Measurements from ENCODE around the gene TNXB. TPM values are rescaled to one million over a fixed set of nuclear protein-coding genes. Genes with fewer than 3 reads are reported as not detected.

TNXB gene
- total RNA-seq, 1 experiment from 2014 or later: 10.6 TPM

- DNase-seq: peak; percentile 88
- peak; percentile 80 for TF ChIP-seq CTCF (IDR thresholded peaks at IDR 0.05; ENCODE audit: unreplicated experiment)
- CTCF ChIA-PET: interaction anchor here (0.7 to 1.3 kb wide), 8 partner anchors 25 to 67 kb away, joined by 3 to 12 read pairs (median 4); partner anchors contain the start of genes ATF6B, FKBPL and PBX2
- peak overlapping the region; percentile 52 for H3K27ac Mint-ChIP-seq (ENCODE audit: unreplicated experiment)
- peak overlapping the region; percentile 94 for H3K4me3 Mint-ChIP-seq (ENCODE audit: low read depth, unreplicated experiment)
- peaks cover 22% of the 10 kb centered on the region for H3K4me1 Mint-ChIP-seq (ENCODE audit: low read depth, unreplicated experiment)
- peaks cover 29% of the 10 kb centered on the region for H3K36me3 Mint-ChIP-seq (ENCODE audit: insufficient read depth, unreplicated experiment)
- no peaks in the 10 kb centered on the region for H3K9me3 Mint-ChIP-seq (ENCODE audit: low read depth, unreplicated experiment)
- no TSS peak for BruUV-seq (replicated peaks)
- no peaks in the 10 kb centered on the region for H3K27me3 Mint-ChIP-seq (ENCODE audit: unreplicated experiment)
- intact Hi-C loops (cut with micrococcal nuclease; ENCODE audit: unreplicated experiment): loop anchor here (1.0 kb wide), 1 partner anchor 35 kb away; no protein-coding TSS in a partner anchor
These were observed 45.5 kb upstream of the TNXB start for GRCh38 chr6:32154514-32155161.

- peaks cover 22% of the 10 kb centered on the region for H3K4me1 Mint-ChIP-seq (ENCODE audit: low read depth, unreplicated experiment)
- H3K36me3 Mint-ChIP-seq (ENCODE audit: insufficient read depth, unreplicated experiment): peaks cover 29% of the 10 kb centered on the region
- peak within 1 kb of the TSS; percentile 52 for H3K27ac Mint-ChIP-seq (ENCODE audit: unreplicated experiment)
- TSS peak; percentile 54 for BruUV-seq (replicated peaks)
- H3K4me3 Mint-ChIP-seq (ENCODE audit: low read depth, unreplicated experiment): peak within 1 kb of the TSS; percentile 94
- no peaks in the 10 kb centered on the region for H3K9me3 Mint-ChIP-seq (ENCODE audit: low read depth, unreplicated experiment)
- intact Hi-C loops (cut with micrococcal nuclease; ENCODE audit: unreplicated experiment): loop anchor here (1.0 kb wide), 1 partner anchor 35 kb away; no protein-coding TSS in a partner anchor
- CTCF ChIA-PET: interaction anchor here (0.6 to 1.3 kb wide), 8 partner anchors 24 to 307 kb away, joined by 3 to 12 read pairs (median 4); partner anchors contain the start of genes ATF6B, FKBPL and PBX2
- TF ChIP-seq CTCF (IDR thresholded peaks at IDR 0.05; ENCODE audit: unreplicated experiment): no peak
- peak; percentile 87 for DNase-seq
- H3K27me3 Mint-ChIP-seq (ENCODE audit: unreplicated experiment): no peaks in the 10 kb centered on the region
These were observed 44.7 kb upstream of the TNXB start, which contains the start of gene PPT2 for GRCh38 chr6:32153564-32154513. Gene PPT2 (plus strand): TSS chr6:32154141. CDS start chr6:32154595, 454 bp downstream.

GRCh38 chr6:32152769-32153563 lies 43.8 kb upstream of the TNXB start:
- H3K4me1 Mint-ChIP-seq (ENCODE audit: low read depth, unreplicated experiment): peaks cover 22% of the 10 kb centered on the region
- CTCF ChIA-PET: interaction anchor here (0.6 kb wide), 1 partner anchor 306 kb away, joined by 4 read pairs; no protein-coding TSS in a partner anchor
- H3K27ac Mint-ChIP-seq (ENCODE audit: unreplicated experiment): peak overlapping the region; percentile 24
- H3K27me3 Mint-ChIP-seq (ENCODE audit: unreplicated experiment): no peaks in the 10 kb centered on the region
- peaks cover 23% of the 10 kb centered on the region for H3K36me3 Mint-ChIP-seq (ENCODE audit: insufficient read depth, unreplicated experiment)
- intact Hi-C loops (cut with micrococcal nuclease; ENCODE audit: unreplicated experiment): no loop called here
- no peak for TF ChIP-seq CTCF (IDR thresholded peaks at IDR 0.05; ENCODE audit: unreplicated experiment)
- no TSS peak for BruUV-seq (replicated peaks)
- H3K9me3 Mint-ChIP-seq (ENCODE audit: low read depth, unreplicated experiment): peaks cover 2% of the 10 kb centered on the region
- DNase-seq: no peak
- peak overlapping the region; percentile 94 for H3K4me3 Mint-ChIP-seq (ENCODE audit: low read depth, unreplicated experiment)

Data from Calu3 (cell line).